Hepatocyte (in vitro differentiated cells): ENCODE data around the gene KRT75. TPM values are rescaled to one million over a fixed set of nuclear protein-coding genes. Genes with fewer than 3 reads are reported as not detected.

Experiments used
- DNase-seq: peaks from one replicate; pipeline ENCODE4 v3.0.0-alpha.2; 2016; ENCODE audit warnings: low spot score
- H2AFZ ChIP-seq: fragments of 200-600 bp; sonication (generic); 2 replicates; pipeline ENCODE4 v1.6.0; 2016; ENCODE audit warnings: antibody characterized with exemption, mild to moderate bottlenecking
- H3K27ac ChIP-seq: fragments of 200-600 bp; sonication (generic); 2 replicates; pipeline ENCODE4 v1.5.1; 2016; ENCODE audit warnings: mild to moderate bottlenecking
- H3K27me3 ChIP-seq: fragments of 200-600 bp; sonication (generic); 2 replicates; pipeline ENCODE4 v1.6.1; 2016
- H3K36me3 ChIP-seq: fragments of 200-600 bp; sonication (generic); replicated peaks from 2 replicates; pipeline ENCODE4 v1.5.1; 2016; ENCODE audit warnings: low read depth; ENCODE audit not compliant: insufficient read depth
- H3K4me1 ChIP-seq: fragments of 200-600 bp; sonication (generic); 2 replicates; pipeline ENCODE4 v1.5.1; 2016; ENCODE audit warnings: mild to moderate bottlenecking, moderate library complexity; ENCODE audit not compliant: insufficient read depth
- H3K4me2 ChIP-seq: fragments of 200-600 bp; sonication (generic); 2 replicates; pipeline ENCODE4 v1.6.0; 2016
- H3K4me3 ChIP-seq: fragments of 200-600 bp; sonication (generic); 2 replicates; pipeline ENCODE4 v1.5.1; 2016; ENCODE audit warnings: mild to moderate bottlenecking
- H3K79me2 ChIP-seq: fragments of 200-600 bp; sonication (generic); 2 replicates; pipeline ENCODE4 v1.6.0; 2017; ENCODE audit warnings: mild to moderate bottlenecking
- H3K9me2 ChIP-seq: fragments of 200-600 bp; sonication (generic); replicated peaks from 2 replicates; pipeline ENCODE4 v1.6.0; 2017; ENCODE audit warnings: mild to moderate bottlenecking; ENCODE audit not compliant: insufficient read depth
- H3K9me3 ChIP-seq: fragments of 200-600 bp; sonication (generic); 2 replicates; pipeline ENCODE4 v1.5.1; 2016; ENCODE audit warnings: low read depth, mild to moderate bottlenecking
- H4K20me1 ChIP-seq: fragments of 200-600 bp; sonication (generic); 2 replicates; pipeline ENCODE4 v1.6.0; 2016; ENCODE audit warnings: mild to moderate bottlenecking; ENCODE audit not compliant: insufficient read depth, poor library complexity, severe bottlenecking
- CTCF ChIP-seq: fragments of 200-600 bp; sonication (generic); IDR thresholded peaks from 2 replicates; pipeline ENCODE4 v1.5.1; 2016; ENCODE audit warnings: antibody characterized with exemption, mild to moderate bottlenecking; ENCODE audit not compliant: poor library complexity
- EZH2 ChIP-seq: fragments of 200-600 bp; sonication (generic); IDR thresholded peaks from 2 replicates; pipeline ENCODE4 v1.6.1; 2016; ENCODE audit warnings: antibody characterized with exemption, mild to moderate bottlenecking, borderline replicate concordance
- EZH2phosphoT487 ChIP-seq: fragments of 200-600 bp; sonication (generic); IDR thresholded peaks from one replicate; pipeline ENCODE4 v1.6.1; 2018; ENCODE audit warnings: antibody characterized with exemption, mild to moderate bottlenecking, low read depth, moderate library complexity; ENCODE audit not compliant: unreplicated experiment, severe bottlenecking
- WGBS: methylation state at CpG from one replicate; pipeline ENCODE4 v1.1.6; 2016; ENCODE audit warnings: low lambda C conversion rate; ENCODE audit errors: missing lambda C conversion rate; 5-methylcytosine and 5-hydroxymethylcytosine counted together
- polyA plus RNA-seq: library from polyadenylated mRNA; unstranded; fragments of >200 nt; fragmentation: Nextera tagmentation; extraction: Ambion mirVana; gene quantifications from 2 replicates; pipeline ENCODE4 v1.2.1, GENCODE V29; 2016
- total RNA-seq: library from RNA; depleted of rRNA; stranded (reverse); fragments of >200 nt; gene quantifications from 2 replicates; pipeline ENCODE4 v1.2.3, GENCODE V29; 2014

The KRT75 gene
- total and polyA plus RNA-seq, 2 experiments from 2014 or later = not detected

- no peak overlapping the region for H3K27ac ChIP-seq
- no peak overlapping the region for H3K4me3 ChIP-seq
- H3K4me2 ChIP-seq = no peak overlapping the region
- no peaks in the 10 kb centered on the region for H3K9me2 ChIP-seq
- H2AFZ ChIP-seq = no peak overlapping the region
- no peaks in the 10 kb centered on the region for H4K20me1 ChIP-seq
- no peaks in the 10 kb centered on the region for H3K9me3 ChIP-seq
- no peak for TF ChIP-seq EZH2
- no peak for TF ChIP-seq CTCF
- no peak for TF ChIP-seq EZH2phosphoT487
- 50% methylated on average over 2 of the region's 2 CpGs for WGBS
- no peaks in the 10 kb centered on the region for H3K27me3 ChIP-seq
- H3K36me3 ChIP-seq = no peaks in the 10 kb centered on the region
- no peaks in the 10 kb centered on the region for H3K79me2 ChIP-seq
- DNase-seq = no peak
- H3K4me1 ChIP-seq = no peaks in the 10 kb centered on the region
These were observed 16.4 kb downstream of the KRT75 start for GRCh38 chr12:52417740-52418139.

GRCh38 chr12:52416795-52417194 is 17.4 kb downstream of the KRT75 start:
- Histone ChIP-seq H3K4me1 (no peaks in the 10 kb centered on the region), H3K9me3 (no peaks in the 10 kb centered on the region), H3K27ac (no peak overlapping the region), H3K79me2 (no peaks in the 10 kb centered on the region), H3K36me3 (no peaks in the 10 kb centered on the region), H2AFZ (no peak overlapping the region), H3K27me3 (no peaks in the 10 kb centered on the region), H3K9me2 (no peaks in the 10 kb centered on the region), H3K4me2 (no peak overlapping the region), H3K4me3 (no peak overlapping the region), H4K20me1 (no peaks in the 10 kb centered on the region)
- DNase-seq = no peak
- WGBS = 90% methylated on average over 1 of the region's 1 CpG
- TF ChIP-seq EZH2phosphoT487 (no peak), CTCF (no peak), EZH2 (no peak)

- no peak overlapping the region for H3K27ac ChIP-seq
- no peaks in the 10 kb centered on the region for H3K79me2 ChIP-seq
- no peak overlapping the region for H3K4me3 ChIP-seq
- no peak for TF ChIP-seq CTCF
- TF ChIP-seq EZH2 = no peak
- TF ChIP-seq EZH2phosphoT487 = no peak
- no peaks in the 10 kb centered on the region for H3K9me3 ChIP-seq
- no peaks in the 10 kb centered on the region for H4K20me1 ChIP-seq
- H3K4me2 ChIP-seq = no peak overlapping the region
- DNase-seq = peak; percentile 60
- H3K9me2 ChIP-seq = no peaks in the 10 kb centered on the region
- no peak overlapping the region for H2AFZ ChIP-seq
- no peaks in the 10 kb centered on the region for H3K36me3 ChIP-seq
- peaks cover under 1% of the 10 kb centered on the region for H3K4me1 ChIP-seq
- WGBS = 77% methylated on average over 10 of the region's 10 CpGs
- H3K27me3 ChIP-seq = no peaks in the 10 kb centered on the region
These were observed 18.1 kb downstream of the KRT75 start for GRCh38 chr12:52415870-52416750.
